H9 (cell line): Measurements from ENCODE around the gene TM9SF4. TPM values are rescaled to one million over a fixed set of nuclear protein-coding genes. Genes with fewer than 3 reads are reported as not detected.

Source experiments
- DNase-seq: peaks from one replicate; pipeline ENCODE4 v3.0.0-alpha.2; 2017
- H2AFZ ChIP-seq: one replicate; pipeline ENCODE4 v1.6.1; 2013; ENCODE audit warnings: mild to moderate bottlenecking, low read length, control low read depth, moderate library complexity
- H2AK5ac ChIP-seq: 2 replicates; pipeline ENCODE4 v1.6.1; 2013; ENCODE audit warnings: low read length, control low read depth, mixed read lengths; ENCODE audit not compliant: insufficient read length
- H2BK120ac ChIP-seq: one replicate; pipeline ENCODE4 v1.6.1; 2013; ENCODE audit warnings: low read depth, mild to moderate bottlenecking, low read length, control low read depth, inconsistent platforms; ENCODE audit not compliant: poor library complexity, severe bottlenecking
- H2BK12ac ChIP-seq: 2 replicates; pipeline ENCODE4 v1.6.1; 2013; ENCODE audit warnings: low read length, control low read depth, mixed read lengths, low read depth; ENCODE audit not compliant: insufficient read length
- H2BK15ac ChIP-seq: 2 replicates; pipeline ENCODE4 v1.6.1; 2013; ENCODE audit warnings: low read depth, low read length, control low read depth
- H2BK20ac ChIP-seq: one replicate; pipeline ENCODE4 v1.6.1; 2013; ENCODE audit warnings: low read depth, mild to moderate bottlenecking, low read length, control low read depth, inconsistent platforms; ENCODE audit not compliant: poor library complexity, severe bottlenecking
- H2BK5ac ChIP-seq: 2 replicates; pipeline ENCODE4 v1.6.1; 2013; ENCODE audit warnings: low read length, control low read depth, mixed read lengths; ENCODE audit not compliant: insufficient read length
- H3K14ac ChIP-seq: 2 replicates; pipeline ENCODE4 v1.6.1; 2013; ENCODE audit warnings: low read length, control low read depth; ENCODE audit not compliant: insufficient read depth
- H3K18ac ChIP-seq: 2 replicates; pipeline ENCODE4 v1.6.1; 2013; ENCODE audit warnings: low read depth, mild to moderate bottlenecking, mixed read lengths, low read length, control low read depth; ENCODE audit not compliant: insufficient read length
- H3K23ac ChIP-seq: 2 replicates; pipeline ENCODE4 v1.6.1; 2013; ENCODE audit warnings: low read length, control low read depth, mixed read lengths, low read depth; ENCODE audit not compliant: insufficient read length
- H3K23me2 ChIP-seq: 2 replicates; pipeline ENCODE4 v1.6.1; 2013; ENCODE audit warnings: low read depth, mild to moderate bottlenecking, mixed read lengths, low read length, control low read depth; ENCODE audit not compliant: insufficient read length, poor library complexity, severe bottlenecking
- H3K27ac ChIP-seq: 2 replicates; pipeline ENCODE4 v1.5.1; 2013; ENCODE audit warnings: low read length, control low read depth, mixed read lengths, low read depth; ENCODE audit not compliant: insufficient read length
- H3K27me3 ChIP-seq: 2 replicates; pipeline ENCODE4 v1.6.1; 2013; ENCODE audit warnings: low read length, control low read depth, inconsistent platforms; ENCODE audit not compliant: insufficient read depth
- H3K4ac ChIP-seq: 2 replicates; pipeline ENCODE4 v1.6.1; 2013; ENCODE audit warnings: low read depth, mild to moderate bottlenecking, control low read depth, inconsistent platforms, low read length, moderate library complexity
- H3K4me1 ChIP-seq: 2 replicates; pipeline ENCODE4 v1.6.1; 2013; ENCODE audit warnings: low read length, control low read depth, inconsistent platforms; ENCODE audit not compliant: insufficient read depth
- H3K4me2 ChIP-seq: 2 replicates; pipeline ENCODE4 v1.6.1; 2013; ENCODE audit warnings: low read length, control low read depth, mixed read lengths; ENCODE audit not compliant: insufficient read length, insufficient read depth
- H3K56ac ChIP-seq: 2 replicates; pipeline ENCODE4 v1.6.1; 2013; ENCODE audit warnings: low read depth, mild to moderate bottlenecking, mixed read lengths, low read length, control low read depth; ENCODE audit not compliant: insufficient read length
- H3K79me1 ChIP-seq: 2 replicates; pipeline ENCODE4 v1.6.1; 2013; ENCODE audit warnings: low read depth, mild to moderate bottlenecking, moderate library complexity, low read length, control low read depth, inconsistent platforms; ENCODE audit not compliant: insufficient read depth, poor library complexity, severe bottlenecking
- H3K79me2 ChIP-seq: 2 replicates; pipeline ENCODE4 v1.6.1; 2013; ENCODE audit warnings: low read length, control low read depth, inconsistent platforms; ENCODE audit not compliant: insufficient read depth
- H3K9ac ChIP-seq: 2 replicates; pipeline ENCODE4 v1.6.1; 2013; ENCODE audit warnings: low read length, control low read depth, mixed read lengths; ENCODE audit not compliant: insufficient read length; ENCODE audit errors: extremely low read depth
- H3K9me3 ChIP-seq: one replicate; pipeline ENCODE4 v1.6.1; 2013; ENCODE audit warnings: low read depth, low read length, inconsistent platforms; ENCODE audit not compliant: control insufficient read depth
- H3T11ph ChIP-seq: one replicate; pipeline ENCODE4 v1.6.1; 2013; ENCODE audit warnings: mild to moderate bottlenecking, low read length, control low read depth, inconsistent platforms
- H4K20me1 ChIP-seq: one replicate; pipeline ENCODE4 v1.6.1; 2013; ENCODE audit not compliant: control insufficient read depth, insufficient read length, insufficient read depth
- H4K5ac ChIP-seq: 2 replicates; pipeline ENCODE4 v1.6.1; 2013; ENCODE audit warnings: low read depth, mild to moderate bottlenecking, mixed read lengths, low read length, control low read depth; ENCODE audit not compliant: insufficient read length
- H4K8ac ChIP-seq: replicated peaks from 2 replicates; pipeline ENCODE4 v1.6.1; 2013; ENCODE audit warnings: low read length, control low read depth, mixed read lengths, low read depth; ENCODE audit not compliant: insufficient read length
- H4K91ac ChIP-seq: 2 replicates; pipeline ENCODE4 v1.6.1; 2013; ENCODE audit warnings: low read depth, mild to moderate bottlenecking, moderate library complexity, mixed read lengths, low read length, control low read depth; ENCODE audit not compliant: insufficient read length
- H3K27ac Mint-ChIP-seq, 3 experiments: 2 replicates in 2 of 3; 3 replicates in 1 of 3; pipeline ENCODE4 v1.8.0; 2020 to 2021; ENCODE audit warnings: mixed read lengths in 3 of 3, mild to moderate bottlenecking in 1 of 3, moderate library complexity in 1 of 3
- H3K27me3 Mint-ChIP-seq: 2 replicates; pipeline ENCODE4 v1.8.0; 2021; ENCODE audit warnings: low read depth, mild to moderate bottlenecking, moderate library complexity, mixed read lengths
- H3K36me3 Mint-ChIP-seq, 3 experiments: 2 replicates in 2 of 3; 3 replicates in 1 of 3; pipeline ENCODE4 v1.8.0; 2020 to 2021; ENCODE audit warnings: low read depth in 3 of 3, mixed read lengths in 3 of 3; ENCODE audit not compliant: insufficient read depth in 1 of 3
- H3K4me1 Mint-ChIP-seq, 2 experiments: 2 replicates each; pipeline ENCODE4 v1.8.0; 2020; ENCODE audit warnings: mixed read lengths in 2 of 2
- H3K4me3 Mint-ChIP-seq, 2 experiments: 2 replicates in 1 of 2; 3 replicates in 1 of 2; pipeline ENCODE4 v1.8.0; 2020 to 2021; ENCODE audit warnings: mild to moderate bottlenecking in 2 of 2, mixed read lengths in 2 of 2, moderate library complexity in 1 of 2
- H3K9me3 Mint-ChIP-seq, 2 experiments: 2 replicates in 1 of 2; 3 replicates in 1 of 2; pipeline ENCODE4 v1.8.0; 2020; ENCODE audit warnings: mild to moderate bottlenecking in 2 of 2, mixed read lengths in 2 of 2, moderate library complexity in 1 of 2
- CTCF ChIP-seq: fragments of 200-600 bp; sonication (generic); conservative IDR thresholded peaks from 3 replicates; pipeline ENCODE4 v1.8.0; 2021; ENCODE audit warnings: antibody characterized with exemption, mild to moderate bottlenecking
- WGBS: extraction: QIAGEN DNeasy Blood & Tissue Kit; methylation state at CpG from one replicate; pipeline ENCODE4 v1.1.7; 2013; ENCODE audit warnings: missing lambda C conversion rate, low lambda C conversion rate, mixed read lengths; ENCODE audit not compliant: insufficient read length; ENCODE audit errors: extremely low coverage; 5-methylcytosine and 5-hydroxymethylcytosine counted together
- total RNA-seq: library from RNA; stranded (reverse); gene quantifications from 2 replicates; pipeline ENCODE4 v1.2.1, GENCODE V29; 2021

TM9SF4 gene
- total RNA-seq, 1 experiment from 2014 or later, result 62.3 TPM

GRCh38 chr20:32130352-32130751 is 20.8 kb downstream of the TM9SF4 start:
- no peaks in the 10 kb centered on the region for H3K27me3 Mint-ChIP-seq
- Histone ChIP-seq H3K27me3 (no peaks in the 10 kb centered on the region), H3K23ac (no peak overlapping the region), H3K9ac (no peak overlapping the region), H3K79me1 (peaks cover 3% of the 10 kb centered on the region), H2BK12ac (no peak overlapping the region), H3K4me2 (no peak overlapping the region), H2AK5ac (no peak overlapping the region), H3K27ac (no peak overlapping the region), H3K4ac (no peak overlapping the region), H4K8ac (no peak overlapping the region), H3K9me3 (no peaks in the 10 kb centered on the region), H2BK20ac (no peak overlapping the region), H3K56ac (no peak overlapping the region), H2BK5ac (no peak overlapping the region), H3K23me2 (no peaks in the 10 kb centered on the region), H4K20me1 (no peaks in the 10 kb centered on the region), H4K91ac (no peak overlapping the region), H4K5ac (no peak overlapping the region), H3K18ac (no peak overlapping the region), H2BK120ac (no peak overlapping the region), H3K79me2 (no peaks in the 10 kb centered on the region; the same call in 1 of the 2 replicates), H2BK15ac (no peak overlapping the region), H3T11ph (no peak overlapping the region), H3K4me1 (no peaks in the 10 kb centered on the region; the same call in 1 of the 2 replicates), H2AFZ (no peak overlapping the region), H3K14ac (no peak overlapping the region)
- no peak overlapping the region for H3K4me3 Mint-ChIP-seq
- peaks cover 9 to 17% of the 10 kb centered on the region in 2 experiments for H3K4me1 Mint-ChIP-seq
- no peak for TF ChIP-seq CTCF
- no peak overlapping the region for H3K27ac Mint-ChIP-seq
- WGBS, result no CpG with 5 or more reads among the region's 2 CpGs
- H3K36me3 Mint-ChIP-seq, result peaks cover 0 to 6% (median 5%) of the 10 kb centered on the region in 3 experiments; a peak in 4 of 7 replicates
- DNase-seq, result no peak
- no peaks in the 10 kb centered on the region for H3K9me3 Mint-ChIP-seq
